Stomach (tissue), 9 donors: Measurements from ENCODE around the gene CLIP2. TPM values are rescaled to one million over a fixed set of nuclear protein-coding genes. Genes with fewer than 3 reads are reported as not detected.

Experiments used
- DNase-seq, 2 donors: peaks; one replicate each; pipeline versions ENCODE4 v3.0.0 to v3.0.0-alpha.2; 2013 to 2019
- H3K27ac ChIP-seq, 5 donors: fragments of 200-600 bp in 4 of 5; sonication (generic) in 4 of 5; one replicate each; pipeline ENCODE4 v1.5.1; 2013 to 2019; ENCODE audit warnings: mild to moderate bottlenecking in 1 of 5, moderate library complexity in 1 of 5
- H3K27me3 ChIP-seq, 3 donors: fragments of 200-600 bp; sonication (generic); one replicate each; pipeline ENCODE4 v1.5.1; 2017 to 2019; ENCODE audit warnings: mixed run types in 1 of 3
- H3K36me3 ChIP-seq, 4 donors: fragments of 200-600 bp; sonication (generic); 1 replicate in 3 of 4; 2 replicates in 1 of 4; pipeline ENCODE4 v1.5.1; 2016 to 2019
- H3K4me1 ChIP-seq, 4 donors: fragments of 200-600 bp; sonication (generic); one replicate each; pipeline ENCODE4 v1.5.1; 2016 to 2019
- H3K4me3 ChIP-seq, 4 donors: fragments of 200-600 bp; sonication (generic) in 3 of 4; one replicate each; pipeline ENCODE4 v1.5.1; 2016 to 2019; ENCODE audit warnings: mild to moderate bottlenecking in 1 of 4
- H3K9me3 ChIP-seq, 4 donors: fragments of 200-600 bp; sonication (generic); one replicate each; pipeline ENCODE4 v1.5.1; 2016 to 2019
- CTCF ChIP-seq, 7 experiments: fragments of 450-650 bp in 4 of 7; fragments of 200-600 bp in 3 of 7; sonication (generic) in 3 of 7; IDR thresholded peaks; one replicate each; pipeline ENCODE4 v1.5.1; 2016 to 2019; ENCODE audit warnings: antibody characterized with exemption in 7 of 7, control low read depth in 2 of 7, mild to moderate bottlenecking in 1 of 7
- EP300 ChIP-seq: sonication (generic); formaldehyde crosslinking; IDR thresholded peaks from one replicate; pipeline ENCODE4 v1.6.1; 2017; ENCODE audit warnings: antibody characterized with exemption
- POLR2A ChIP-seq, 4 donors: fragments of 450-650 bp; IDR thresholded peaks; one replicate each; pipeline ENCODE4 v1.6.1; 2016; ENCODE audit warnings: antibody characterized with exemption in 4 of 4, control low read depth in 2 of 4, mild to moderate bottlenecking in 1 of 4, moderate library complexity in 1 of 4
- POLR2AphosphoS5 ChIP-seq, 3 donors: sonication (generic); formaldehyde crosslinking; IDR thresholded peaks; one replicate each; pipeline ENCODE4 v1.6.1; 2016; ENCODE audit warnings: antibody characterized with exemption in 3 of 3
- WGBS, 5 donors: extraction: QIAGEN DNeasy Blood & Tissue Kit in 3 of 5; methylation state at CpG; one replicate each; pipeline versions ENCODE4 v1.1.5 to v1.1.7; 2013 to 2018; 5-methylcytosine and 5-hydroxymethylcytosine counted together
- intact Hi-C: fragments of 100-400 bp; cut with DNase I; formaldehyde crosslinking; loops from one replicate; pipeline ENCODE4 v1.15.1; 2023; ENCODE audit warnings: low total_unique reads
- polyA plus RNA-seq, 3 donors: library from polyadenylated mRNA; stranded (reverse); fragments of 200-250 nt; gene quantifications; one replicate each; pipeline ENCODE4 v1.2.3, GENCODE V29; 2013
- total RNA-seq, 5 donors: library from RNA; depleted of rRNA; stranded (reverse); fragments of >200 nt; gene quantifications; one replicate each; pipeline versions ENCODE4 v1.1.0 to v1.2.3, GENCODE V29; 2014 to 2016
- donor health status: healthy with polysubstance abuse.
- donor health status: Bipolar disorder and iron deficiency.
- donor health status: healthy.

CLIP2 gene
- total and polyA plus RNA-seq, 8 donors, result 4.5 to 485 (median 23.9) TPM

GRCh38 chr7:74306730-74307469 lies 17.7 kb downstream of the CLIP2 start:
- no peaks in the 10 kb centered on the region for H3K27me3 ChIP-seq
- peaks cover 20 to 57% (median 35%) of the 10 kb centered on the region in 4 donors for H3K4me1 ChIP-seq
- peak; percentile 50 to 77 for DNase-seq
- intact Hi-C loops, result no loop called here
- WGBS, 5 donors, result 6 to 23% (median 11%) methylated on average over 14 to 20 of the region's 20 CpGs
- H3K36me3 ChIP-seq, result no peaks in the 10 kb centered on the region
- H3K27ac ChIP-seq, result peak overlapping the region; percentile 5 to 74 (median 73)
- TF ChIP-seq POLR2A (IDR thresholded peaks at IDR 0.05) (no peak), CTCF (IDR thresholded peaks at IDR 0.05) (no peak), POLR2AphosphoS5 (IDR thresholded peaks at IDR 0.05) (peak in 2 of 3 donors; percentile 11 to 40)
- no peaks in the 10 kb centered on the region for H3K9me3 ChIP-seq
- H3K4me3 ChIP-seq, result peak overlapping the region; percentile 8 to 33 (median 22)

- no peaks in the 10 kb centered on the region for H3K27me3 ChIP-seq
- DNase-seq, result peak; percentile 42 to 59
- no peak overlapping the region for H3K4me3 ChIP-seq
- TF ChIP-seq EP300, result no peak
- no peak for TF ChIP-seq CTCF (IDR thresholded peaks at IDR 0.05)
- TF ChIP-seq POLR2A (IDR thresholded peaks at IDR 0.05), result no peak
- TF ChIP-seq POLR2AphosphoS5 (IDR thresholded peaks at IDR 0.05), result no peak
- H3K9me3 ChIP-seq, result no peaks in the 10 kb centered on the region
- intact Hi-C loops, result no loop called here
- peaks cover 20 to 57% (median 29%) of the 10 kb centered on the region in 4 donors for H3K4me1 ChIP-seq
- WGBS, 5 donors, result 71 to 78% (median 76%) methylated on average over 8 to 10 of the region's 10 CpGs
- H3K36me3 ChIP-seq, result no peaks in the 10 kb centered on the region
- peak overlapping the region in 3 of 5 donors; percentile 73 to 74 (median 74) for H3K27ac ChIP-seq
Measured at GRCh38 chr7:74307738-74308505, 18.7 kb downstream of the CLIP2 start.

- Histone ChIP-seq H3K36me3 (no peaks in the 10 kb centered on the region), H3K27me3 (no peaks in the 10 kb centered on the region), H3K4me3 (no peak overlapping the region), H3K27ac (no peak overlapping the region), H3K9me3 (no peaks in the 10 kb centered on the region), H3K4me1 (peaks cover 20 to 60% (median 26%) of the 10 kb centered on the region in 4 donors)
- no peak for DNase-seq
- TF ChIP-seq CTCF (IDR thresholded peaks at IDR 0.05), result no peak
- no peak for TF ChIP-seq POLR2A (IDR thresholded peaks at IDR 0.05)
- no peak for TF ChIP-seq POLR2AphosphoS5 (IDR thresholded peaks at IDR 0.05)
- TF ChIP-seq EP300, result no peak
- intact Hi-C loops, result no loop called here
- 88 to 95% (median 93%) methylated on average over 6 of the region's 6 CpGs for WGBS, 5 donors
Measured at GRCh38 chr7:74309181-74309580, 20.0 kb downstream of the CLIP2 start.

- Histone ChIP-seq H3K4me3 (no peak overlapping the region), H3K36me3 (no peaks in the 10 kb centered on the region), H3K4me1 (peaks cover 14 to 47% (median 19%) of the 10 kb centered on the region in 4 donors), H3K27me3 (no peaks in the 10 kb centered on the region), H3K27ac (no peak overlapping the region), H3K9me3 (no peaks in the 10 kb centered on the region)
- intact Hi-C loops, result no loop called here
- no peak for TF ChIP-seq CTCF (IDR thresholded peaks at IDR 0.05)
- no peak for DNase-seq
- WGBS, 5 donors, result 71 to 89% (median 83%) methylated on average over 4 of the region's 4 CpGs
Measured at GRCh38 chr7:74311305-74311744, 22.1 kb downstream of the CLIP2 start.
